HG02678 (cell line): ENCODE results near the gene NAA15.
"Not testable (repeated sequence)": the region's sequence is repeated elsewhere in the genome, so short reads cannot be mapped to it uniquely, and the experiment has no call there.

Source experiments
- ATAC-seq: cut with Tn5 transposase; IDR thresholded peaks from one replicate; pipeline ENCODE4 v1.9.1; 2021; ENCODE audit warnings: mild to moderate bottlenecking, moderate library complexity; ENCODE audit not compliant: unreplicated experiment

The NAA15 gene

DNA sequence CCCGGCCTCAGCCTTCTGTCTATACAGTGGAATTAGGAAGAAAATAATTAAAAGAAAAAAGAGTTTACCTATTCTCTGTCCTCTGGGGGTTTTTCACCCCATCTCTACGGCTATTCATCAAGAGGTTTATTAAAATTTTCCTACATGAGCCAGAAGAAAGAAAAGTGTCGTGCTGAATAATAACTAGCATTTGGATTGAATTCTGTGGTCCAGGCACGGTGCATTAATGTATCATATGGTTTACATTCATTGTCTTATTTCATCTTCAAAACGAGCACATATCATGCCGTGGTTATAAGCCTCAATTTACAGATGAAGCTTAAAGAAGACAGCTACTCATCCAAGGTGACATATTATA is 5.4 kb upstream of the NAA15 start:
- no peak for ATAC-seq

DNA sequence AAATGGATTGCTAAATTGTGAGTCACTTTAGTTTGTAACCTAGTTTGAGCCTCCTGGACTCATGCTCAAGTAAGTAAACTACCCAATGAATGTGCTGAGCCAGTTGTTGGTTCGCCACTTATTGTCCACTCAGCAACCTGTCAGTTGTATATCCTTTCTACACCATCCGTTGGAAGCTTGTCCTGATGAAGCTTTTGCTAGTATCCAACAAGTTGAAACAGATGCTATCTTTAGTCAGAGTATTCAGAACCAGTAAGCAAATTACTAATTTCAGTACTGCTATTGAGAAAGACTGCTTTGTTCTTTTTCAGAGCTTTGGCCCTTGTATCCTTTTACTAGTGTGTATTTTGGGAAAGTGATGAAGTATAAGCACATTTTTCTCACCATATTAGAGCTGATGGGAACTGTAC is 4.3 kb upstream of the NAA15 start:
- no peak for ATAC-seq

GRCh38 chr4:139299536-139299935 is 1.8 kb upstream of the NAA15 start:
- no peak for ATAC-seq

- ATAC-seq = peak; percentile 11
Observed at GRCh38 chr4:139300431-139301112, 733 bp upstream of the NAA15 start.

GRCh38 chr4:139301821-139302611 is 711 bp downstream of the NAA15 start, which contains the start of gene NDUFC1:
TSS of gene NDUFC1 (minus strand) at chr4:139302477. CDS start at chr4:139295798, 6,679 bp downstream.
- ATAC-seq = peak; percentile 35

GRCh38 chr4:139304920-139305319 is 3.6 kb downstream of the NAA15 start:
- no peak for ATAC-seq

DNA sequence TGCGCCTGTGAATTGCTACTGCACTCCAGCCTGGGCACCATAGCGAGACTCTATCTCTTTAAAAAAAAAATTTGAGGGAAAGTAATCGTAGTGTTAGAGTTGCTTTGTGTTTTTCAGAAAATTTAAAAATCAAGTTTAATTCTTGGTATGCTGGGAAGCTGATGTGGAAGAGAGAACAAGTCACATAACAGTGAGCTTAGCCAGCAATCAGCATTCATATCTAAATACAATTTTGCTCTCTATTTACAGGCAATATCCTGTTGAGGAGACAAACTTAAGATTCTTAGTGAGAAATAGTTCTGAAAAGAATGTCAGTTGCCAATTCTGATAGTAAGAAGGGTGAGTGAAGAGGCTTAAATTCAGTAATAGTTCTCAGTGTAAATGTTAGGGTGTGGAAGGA is 10.6 kb downstream of the NAA15 start:
- ATAC-seq = no peak

- ATAC-seq = no peak
Observed at GRCh38 chr4:139312552-139313332, 11.4 kb downstream of the NAA15 start.

- ATAC-seq = not testable (repeated sequence)
Observed at GRCh38 chr4:139313414-139313813, 12.1 kb downstream of the NAA15 start.

DNA sequence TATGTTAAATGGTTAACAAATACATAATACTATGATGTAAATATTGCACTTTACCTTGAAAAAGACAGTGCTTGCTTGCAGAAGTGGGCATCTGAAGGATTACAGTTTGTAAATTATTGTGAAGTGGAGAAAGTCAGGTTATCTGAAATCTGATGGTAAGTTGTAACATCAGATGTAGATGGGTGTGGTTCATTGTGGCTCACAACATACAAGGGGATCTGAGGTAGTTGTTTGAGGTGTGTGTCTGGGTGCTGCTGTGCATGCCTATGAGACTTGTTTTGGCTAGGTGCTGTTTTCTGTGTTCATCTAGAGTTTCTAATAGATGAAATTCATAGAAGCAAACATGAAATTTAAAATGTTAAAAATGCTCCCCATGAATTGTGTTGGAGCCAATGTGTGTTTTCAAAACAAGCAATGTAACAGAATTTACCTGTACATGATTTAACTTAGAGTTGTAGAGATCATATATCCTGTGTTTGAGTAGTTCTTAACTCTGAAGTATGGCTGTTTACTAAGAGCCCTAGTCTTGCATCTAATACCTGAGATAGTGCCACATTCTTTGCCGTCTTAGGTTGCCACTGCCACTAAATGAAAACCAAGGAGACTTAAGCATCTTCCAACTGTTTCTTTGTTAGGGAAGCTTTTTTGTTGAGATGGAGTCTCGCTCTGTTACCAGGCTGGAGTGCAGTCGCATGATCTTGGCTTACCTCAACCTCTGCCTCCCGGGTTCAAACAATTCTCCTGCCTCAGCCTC is 12.9 kb downstream of the NAA15 start:
- ATAC-seq = no peak

DNA sequence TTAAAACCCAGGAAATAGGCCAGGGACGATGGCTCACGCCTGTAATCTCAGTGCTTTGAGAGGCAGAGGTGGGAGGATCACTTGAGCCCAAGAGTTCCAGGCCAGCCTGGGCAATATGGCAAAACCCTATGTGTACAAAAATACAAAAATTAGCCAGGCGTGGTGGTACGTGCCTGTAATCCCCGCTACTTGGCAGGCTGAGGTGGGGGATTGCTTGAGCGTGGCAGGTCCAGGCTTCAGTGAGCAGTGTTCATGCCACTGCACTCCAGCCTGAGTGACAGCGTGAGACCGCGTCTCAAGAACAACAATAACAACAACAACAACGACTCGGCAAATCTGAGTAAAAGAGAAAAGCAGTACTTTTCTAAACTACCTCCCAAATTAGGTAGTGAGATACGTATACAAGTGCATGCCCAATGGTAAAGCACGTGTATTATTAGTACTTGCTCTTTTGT is 13.9 kb downstream of the NAA15 start:
- peak; percentile 72 for ATAC-seq

GRCh38 chr4:139316733-139317132 is 15.4 kb downstream of the NAA15 start:
- ATAC-seq = no peak

DNA sequence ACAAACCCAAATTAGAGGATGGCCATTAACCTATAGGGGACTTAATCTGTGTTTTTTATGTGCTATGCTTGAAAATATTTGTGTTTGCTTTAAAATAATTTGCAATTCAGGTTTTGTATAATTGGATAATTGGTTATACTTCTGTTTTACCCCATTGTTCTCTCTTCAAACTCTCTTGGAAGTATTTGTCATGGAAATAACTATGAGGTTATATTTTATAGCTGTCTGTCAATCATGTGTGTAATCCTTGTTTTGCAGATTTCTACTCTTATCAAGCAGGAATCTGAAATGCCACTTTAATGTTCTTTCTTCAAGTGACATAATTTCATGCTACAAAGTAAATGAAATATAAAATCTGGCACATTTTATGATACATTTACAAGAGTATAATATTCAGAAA is 16.3 kb downstream of the NAA15 start:
- no peak for ATAC-seq

DNA sequence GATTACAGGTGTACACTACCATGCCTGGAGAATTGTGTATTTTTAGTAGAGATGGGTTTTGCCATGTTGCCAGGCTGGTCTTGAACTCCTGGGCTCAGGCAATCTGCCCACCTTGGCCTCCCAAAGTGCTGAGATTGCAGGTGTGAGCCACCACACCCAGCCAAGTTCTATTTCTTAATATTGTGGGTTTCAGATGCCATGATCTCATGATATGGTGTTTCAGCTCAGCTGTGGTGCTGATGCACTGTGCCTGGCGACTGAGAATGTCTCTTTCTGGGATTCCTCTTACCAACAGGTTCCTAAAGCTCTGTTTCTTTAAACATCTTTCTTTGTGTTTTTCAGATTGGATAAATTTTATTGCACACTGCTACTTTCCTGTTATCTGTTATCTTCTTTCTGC is 18.3 kb downstream of the NAA15 start:
- no peak for ATAC-seq

- ATAC-seq = not testable (repeated sequence)
Observed at GRCh38 chr4:139322070-139322469, 20.8 kb downstream of the NAA15 start.

DNA sequence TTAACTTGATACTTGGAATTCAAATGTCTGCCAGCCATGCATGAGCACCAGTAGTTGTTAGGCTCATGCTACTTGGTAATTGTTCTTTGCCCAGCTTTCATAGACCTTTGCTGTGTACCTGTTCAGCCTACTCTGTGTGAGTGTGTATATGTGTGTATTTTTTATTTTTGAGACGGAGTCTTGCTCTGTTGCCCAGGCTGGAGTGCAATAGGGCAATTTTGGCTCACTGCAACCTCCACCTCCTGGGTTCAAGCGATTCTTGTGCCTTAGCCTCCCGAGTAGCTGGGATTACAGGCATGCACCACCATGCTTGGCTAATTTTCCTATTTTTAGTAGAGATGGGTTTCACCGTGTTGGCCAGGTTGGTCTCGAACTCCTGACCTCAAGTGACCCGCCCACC is 21.2 kb downstream of the NAA15 start:
- ATAC-seq = not testable (repeated sequence)

DNA sequence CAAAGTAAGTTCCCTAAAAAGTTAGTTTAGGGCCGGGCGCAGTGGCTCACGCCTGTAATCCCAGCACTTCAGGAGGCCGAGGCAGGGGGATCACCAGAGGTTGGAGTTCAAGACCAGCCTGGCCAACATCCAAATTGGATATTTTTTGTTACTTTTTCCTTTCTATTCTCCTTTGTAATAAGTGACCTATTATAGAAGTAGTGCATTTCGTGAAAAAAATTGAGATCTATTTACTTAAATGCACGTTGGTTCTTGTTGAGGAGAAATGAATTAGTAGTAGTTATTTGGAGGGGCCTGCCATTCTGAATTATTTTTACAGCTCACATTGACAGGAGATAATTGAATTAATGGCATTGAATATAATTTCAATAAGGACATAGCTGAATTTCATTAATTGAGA is 23.3 kb downstream of the NAA15 start:
- ATAC-seq = no peak

- ATAC-seq = no peak
Observed at GRCh38 chr4:139329665-139330200, 28.4 kb downstream of the NAA15 start.

GRCh38 chr4:139330283-139330682 is 29.0 kb downstream of the NAA15 start:
- no peak for ATAC-seq

DNA sequence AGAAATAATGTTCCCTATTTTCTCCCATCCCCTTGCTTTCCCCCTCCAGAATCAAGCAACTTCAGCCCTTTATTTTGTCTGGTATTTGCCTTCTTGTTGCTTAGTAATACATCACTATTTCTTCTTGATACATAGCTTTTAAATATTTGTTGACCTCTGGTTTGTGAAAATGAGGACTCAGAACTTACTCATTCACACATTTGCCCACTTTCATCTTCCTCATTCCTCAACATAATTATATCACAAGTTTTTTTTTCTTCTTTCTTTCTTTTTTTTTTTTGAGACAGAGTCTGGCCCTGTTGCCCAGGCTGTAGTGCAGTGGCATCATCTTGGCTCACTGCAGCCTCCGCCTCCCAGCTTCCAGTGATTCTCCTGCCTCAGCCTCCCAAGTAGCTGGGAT is 29.9 kb downstream of the NAA15 start:
- no peak for ATAC-seq

GRCh38 chr4:139333046-139333445 is 31.7 kb downstream of the NAA15 start:
- ATAC-seq = no peak
